Activated CD8-positive, alpha-beta T cell treated with anti-CD3 and anti-CD28 coated beads, Interleukin-2, amount 10 ng/mL, durations not matched to agents 7 days and 5 days (primary cell): Measurements from ENCODE around the gene ZRANB2. TPM values are rescaled to one million over a fixed set of nuclear protein-coding genes. Genes with fewer than 3 reads are reported as not detected.

Source experiments
- ATAC-seq: fragments of 150-1000 bp; cut with Tn5 transposase; one replicate; pipeline ENCODE4 v1.10.0; 2021; ENCODE audit warnings: moderate library complexity
- CTCF ChIA-PET: fragments of 350-600 bp; sonication (Branson Sonifier 250); formaldehyde crosslinking; loops from one replicate; lab custom pipeline; 2021; ENCODE audit warnings: antibody characterized with exemption; lab: Charles Lee
- POLR2A ChIA-PET: fragments of 350-600 bp; sonication (Branson Sonifier 250); formaldehyde crosslinking; loops from one replicate; lab custom pipeline; 2021; ENCODE audit warnings: antibody characterized with exemption; lab: Charles Lee
- DNase-seq: peaks from one replicate; pipeline ENCODE4 v3.0.0-alpha.2; 2020
- H3K27ac Mint-ChIP-seq: one replicate; pipeline ENCODE4 v1.8.0; 2021; ENCODE audit warnings: mild to moderate bottlenecking, mixed read lengths
- H3K27me3 Mint-ChIP-seq: one replicate; pipeline ENCODE4 v1.8.0; 2021; ENCODE audit warnings: low read depth, mixed read lengths
- H3K36me3 Mint-ChIP-seq: one replicate; pipeline ENCODE4 v1.8.0; 2021; ENCODE audit warnings: low read depth, mixed read lengths
- H3K4me1 Mint-ChIP-seq: one replicate; pipeline ENCODE4 v1.8.0; 2021; ENCODE audit warnings: low read depth, mixed read lengths
- H3K4me3 Mint-ChIP-seq: one replicate; pipeline ENCODE4 v1.8.0; 2021; ENCODE audit warnings: mild to moderate bottlenecking, mixed read lengths
- H3K9me3 Mint-ChIP-seq: one replicate; pipeline ENCODE4 v1.8.0; 2022; ENCODE audit warnings: mixed read lengths; ENCODE audit not compliant: insufficient read depth
- microRNA-seq: library from miRNA; unstranded; fragments of <30 nt; microRNA quantifications from one replicate; pipeline ENCODE4 v1.2.0, GENCODE V29; 2022
- total RNA-seq, 2 experiments: library from RNA; stranded (reverse); gene quantifications; one replicate each; pipeline ENCODE4 v1.2.3, GENCODE V29; 2021

ZRANB2 gene
- total RNA-seq, 2 experiments from 2014 or later = 95.9 to 98.6 TPM

- Mint-ChIP-seq H3K9me3 (no peaks in the 10 kb centered on the region), H3K4me3 (no peak overlapping the region), H3K36me3 (no peaks in the 10 kb centered on the region), H3K4me1 (no peaks in the 10 kb centered on the region), H3K27me3 (peaks cover 6% of the 10 kb centered on the region), H3K27ac (no peak overlapping the region)
- DNase-seq = no peak
- ChIA-PET POLR2A (no interaction called here), CTCF (no interaction called here)
- ATAC-seq = no peak
These were observed 62.0 kb downstream of the ZRANB2 start for GRCh38 chr1:71018791-71019190.

- DNase-seq (no peak), ATAC-seq (no peak)
- Mint-ChIP-seq H3K4me3 (no peak overlapping the region), H3K27ac (no peak overlapping the region), H3K27me3 (peaks cover 6% of the 10 kb centered on the region), H3K4me1 (no peaks in the 10 kb centered on the region), H3K36me3 (no peaks in the 10 kb centered on the region), H3K9me3 (no peaks in the 10 kb centered on the region)
- ChIA-PET CTCF (no interaction called here), POLR2A (no interaction called here)
These were observed 65.1 kb downstream of the ZRANB2 start for GRCh38 chr1:71015745-71016144.

- CTCF ChIA-PET = no interaction called here
- POLR2A ChIA-PET = interaction anchor here (0.6 kb wide), 1 partner anchor 1079 kb away, joined by 3 read pairs; no protein-coding TSS in a partner anchor
- H3K4me3 Mint-ChIP-seq = no peak overlapping the region
These were observed 66.7 kb downstream of the ZRANB2 start for GRCh38 chr1:71014178-71014579.

More at GRCh38 chr1:71014178-71014579, 66.7 kb downstream of the ZRANB2 start:
- H3K27me3 Mint-ChIP-seq = peaks cover 9% of the 10 kb centered on the region
- no peaks in the 10 kb centered on the region for H3K36me3 Mint-ChIP-seq
- no peaks in the 10 kb centered on the region for H3K9me3 Mint-ChIP-seq
- no peak overlapping the region for H3K27ac Mint-ChIP-seq
- DNase-seq (no peak), ATAC-seq (no peak)
- H3K4me1 Mint-ChIP-seq = no peaks in the 10 kb centered on the region

Small RNAs within 50 kb of the gene (microRNA-seq; reads per million reads assigned to microRNA genes)
- gene MIR186 = 1,029 reads per million, percentile 81 among the genes with 10 or more reads in this experiment

Other genes starting within 250 kb of the ZRANB2 start
- gene PTGER3, start 33.2 kb downstream of the ZRANB2 start, total RNA-seq = 1 to 10 TPM; 2.8 to 3.4 TPM